ENCODE results near the gene AIMP1. TPM values are rescaled to one million over a fixed set of nuclear protein-coding genes. Genes with fewer than 3 reads are reported as not detected.

AIMP1 gene
- total and polyA plus RNA-seq, 10 of the 15 experiments (the other 5 are each of a cell fraction or from before 2014, with no cell fraction given), result 18.6 to 131 (median 56.5) TPM

GRCh38 chr4:106318511-106318910 lies 2.2 kb downstream of the AIMP1 start:
- H3K79me2 ChIP-seq (ENCODE audit: control insufficient read depth, insufficient read depth, low read length), result peaks cover 82% of the 10 kb centered on the region
- no peaks in the 10 kb centered on the region for H4K20me1 ChIP-seq (ENCODE audit: control insufficient read depth, insufficient read depth)
- in situ Hi-C loops (cut with MboI) (no loop called here), intact Hi-C loops (cut with micrococcal nuclease; ENCODE audit: unreplicated experiment) (no loop called here)
- no peak overlapping the region for H3K27ac ChIP-seq (ENCODE audit: control insufficient read depth, insufficient read depth)
- POLR2A ChIA-PET, result no interaction called here
- CTCF ChIA-PET, result no interaction called here
- BruUV-seq (replicated peaks), result no TSS peak
- no peak overlapping the region for H2AFZ ChIP-seq (ENCODE audit: control insufficient read depth, low read depth, low read length)
- H3K36me3 ChIP-seq (ENCODE audit: control insufficient read depth in 2 of 2, insufficient read depth in 2 of 2, low read length in 1 of 2), result no peaks in the 10 kb centered on the region; a peak in 1 of 4 replicates
- H3K4me1 ChIP-seq (ENCODE audit: control insufficient read depth, insufficient read depth, low read length), result peaks cover 3% of the 10 kb centered on the region; the same call in 1 of the 2 replicates
- peak overlapping the region; percentile 49 for H3K4me2 ChIP-seq (ENCODE audit: control insufficient read depth, insufficient read depth)
- no peak overlapping the region for H3K9ac ChIP-seq (ENCODE audit: control insufficient read depth, insufficient read depth, low read length)
- H3K9me3 ChIP-seq (replicated peaks; ENCODE audit: control insufficient read depth, insufficient read depth, low read length), result peaks cover 2% of the 10 kb centered on the region; the same call in 2 of the 3 replicates
- FAIRE-seq (no peak), DNase-seq (ENCODE audit: low read depth, low spot score) (no peak), ATAC-seq (no peak)
- RAD21 ChIA-PET (ENCODE audit: unreplicated experiment), result no interaction called here
- no peak overlapping the region; the same call in 1 of the 2 replicates for H3K4me3 ChIP-seq
- TF ChIP-seq MYC (IDR thresholded peaks at IDR 0.05; ENCODE audit: insufficient read depth, insufficient read length, insufficient replicate concordance, low read length, severe bottlenecking), result no peak
- no peak for TF ChIP-seq NFIC (IDR thresholded peaks at IDR 0.05; ENCODE audit: low read depth, low read length)
- no peak for TF ChIP-seq HDAC6 (IDR thresholded peaks at IDR 0.05; ENCODE audit: unreplicated experiment)
- no peak for TF ChIP-seq TCF12 (IDR thresholded peaks at IDR 0.05; ENCODE audit: low read depth, low read length)
- no peak for TF ChIP-seq ZBTB40 (IDR thresholded peaks at IDR 0.05; ENCODE audit: borderline replicate concordance)
- no peak for TF ChIP-seq RCOR1 (conservative IDR thresholded peaks at IDR 0.05; ENCODE audit: low read depth, low read length)
- TF ChIP-seq RB1 (IDR thresholded peaks at IDR 0.05; ENCODE audit: borderline replicate concordance), result no peak
- no peak for TF ChIP-seq MAX (IDR thresholded peaks at IDR 0.05; ENCODE audit: low read depth, low read length)
- no peak for TF ChIP-seq EGR1 (IDR thresholded peaks at IDR 0.05; ENCODE audit: borderline replicate concordance in 1 of 2, low read depth in 2 of 2, low read length in 2 of 2)
- TF ChIP-seq USF2 (IDR thresholded peaks at IDR 0.05; ENCODE audit: borderline replicate concordance, low read depth, low read length), result no peak
- TF ChIP-seq PBX3 (IDR thresholded peaks at IDR 0.05; ENCODE audit: insufficient replicate concordance, low read depth, low read length), result no peak
- no peak for TF ChIP-seq SPI1 (IDR thresholded peaks at IDR 0.05; ENCODE audit: borderline replicate concordance, insufficient read depth, low read depth, low read length)
- no peak for TF ChIP-seq BHLHE40 (IDR thresholded peaks at IDR 0.05; ENCODE audit: borderline replicate concordance in 1 of 2, low read depth in 2 of 2, low read length in 1 of 2)
- SMC1A ChIA-PET (ENCODE audit: uncharacterized antibody, unreplicated experiment), result no interaction called here
- H3K27me3 ChIP-seq (replicated peaks in 1 of 2; ENCODE audit: control insufficient read depth in 2 of 2, insufficient read depth in 2 of 2, low read length in 1 of 2), result no peaks in the 10 kb centered on the region
